Raji (cell line): ENCODE measurements around the gene CMTM2.

Experiments
- POLR2A ChIP-seq: IDR thresholded peaks from 2 replicates; pipeline ENCODE4 v1.6.1; 2011; ENCODE audit warnings: low read depth, low read length, control low read depth; ENCODE audit not compliant: insufficient read depth

Gene CMTM2

DNA sequence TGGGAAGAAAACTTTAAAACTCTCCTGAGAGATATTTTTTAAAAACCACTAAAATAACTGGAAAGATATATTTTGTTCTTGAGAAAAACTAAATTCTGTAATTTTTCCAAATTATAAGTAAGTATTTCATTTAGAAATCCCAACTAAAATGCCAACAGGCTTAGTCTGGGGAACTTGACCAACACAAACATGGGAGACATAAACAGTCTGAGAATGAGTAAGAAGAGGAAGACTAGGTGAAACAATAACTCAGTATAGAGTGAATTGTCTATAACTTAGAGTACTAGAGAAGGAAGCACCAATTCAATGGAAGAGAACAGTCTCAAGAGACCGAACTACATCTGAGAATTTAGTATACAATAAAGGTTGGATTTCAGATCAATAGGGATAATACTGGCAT lies 10.1 kb upstream of the CMTM2 start:
- TF ChIP-seq POLR2A: no peak

DNA sequence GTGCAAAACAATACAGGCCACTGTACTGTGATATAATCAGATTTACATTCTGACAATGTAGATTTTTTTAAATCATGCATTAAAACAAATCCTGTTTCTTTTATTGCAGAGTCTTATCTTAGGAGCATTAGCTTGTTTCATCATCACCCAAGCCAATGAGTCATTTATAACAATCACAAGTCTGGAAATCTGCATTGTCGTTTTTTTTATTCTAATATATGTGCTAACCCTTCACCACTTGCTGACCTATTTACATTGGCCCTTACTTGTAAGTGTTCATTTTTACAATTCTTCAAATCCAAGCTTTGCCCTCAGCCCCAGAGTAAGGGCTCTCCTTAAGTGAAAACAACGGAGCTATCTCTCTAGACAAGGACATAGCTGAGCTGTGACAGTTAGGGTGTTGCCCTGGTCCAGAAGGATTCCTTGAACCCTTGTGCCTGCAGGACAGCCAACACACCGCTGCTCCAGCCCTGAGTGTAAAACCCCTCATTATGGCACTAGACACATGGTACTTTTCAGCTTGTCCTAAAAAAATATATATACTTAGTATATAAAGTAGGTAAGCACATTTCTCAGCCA lies 9.3 kb upstream of the CMTM2 start:
- TF ChIP-seq POLR2A: no peak

DNA sequence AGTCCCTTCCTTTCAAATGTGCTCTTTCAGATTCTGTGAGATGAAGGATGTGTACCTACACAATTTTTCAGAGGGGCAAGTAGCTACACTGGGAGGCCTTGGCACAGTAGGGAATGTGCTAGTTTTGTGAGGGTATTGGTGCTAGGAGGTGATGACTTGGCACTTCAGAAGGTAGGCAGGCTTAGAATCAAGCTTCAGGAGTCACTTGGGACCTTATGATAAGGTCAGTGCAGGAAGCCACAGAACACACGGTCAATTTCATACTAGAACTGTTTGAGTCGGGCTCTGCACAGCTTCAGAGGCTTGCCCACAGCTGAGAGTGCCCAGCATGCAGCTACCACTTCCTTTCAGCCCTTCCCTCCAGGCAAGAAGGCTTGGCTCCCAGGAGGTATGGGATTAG lies 6.9 kb upstream of the CMTM2 start:
- no peak for TF ChIP-seq POLR2A

DNA sequence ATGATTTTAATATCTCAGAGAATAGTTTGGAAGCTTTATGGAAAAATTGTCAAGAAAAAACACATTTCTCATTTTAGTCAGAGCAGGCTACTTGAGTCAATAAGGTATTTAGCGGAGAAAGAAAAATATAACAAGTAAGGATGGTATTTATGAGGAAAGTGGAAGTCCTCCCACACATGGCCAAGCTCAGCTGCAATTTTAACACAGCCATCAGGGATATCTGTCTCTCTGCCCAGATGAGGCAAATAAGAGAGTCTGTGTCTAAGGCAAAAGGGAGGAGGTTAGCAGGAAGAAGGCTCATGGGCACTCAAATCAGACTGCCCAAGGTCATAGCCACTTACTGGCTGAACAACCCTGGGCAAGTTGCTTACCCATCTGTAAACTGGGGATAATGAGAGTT lies 5.2 kb upstream of the CMTM2 start:
- TF ChIP-seq POLR2A: no peak

DNA sequence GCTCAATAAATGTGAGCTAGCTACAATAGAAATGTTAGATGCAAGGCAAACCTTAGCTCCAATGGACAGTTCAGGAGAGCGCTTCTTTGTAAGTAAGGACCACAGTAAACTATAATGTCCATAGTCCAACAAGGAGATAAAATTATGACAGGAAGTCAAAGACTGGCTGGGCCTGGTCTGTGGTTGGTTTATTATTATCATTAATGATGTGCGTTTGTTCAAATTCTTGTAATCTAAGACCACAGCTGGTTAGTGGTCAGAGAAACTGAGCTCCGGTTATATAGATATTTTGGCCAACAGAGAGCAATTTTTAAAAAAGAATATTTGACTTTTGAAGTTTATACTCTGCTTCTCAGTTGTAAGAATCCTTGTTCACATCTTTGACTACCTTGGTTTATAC lies 4.7 kb upstream of the CMTM2 start:
- TF ChIP-seq POLR2A: no peak

DNA sequence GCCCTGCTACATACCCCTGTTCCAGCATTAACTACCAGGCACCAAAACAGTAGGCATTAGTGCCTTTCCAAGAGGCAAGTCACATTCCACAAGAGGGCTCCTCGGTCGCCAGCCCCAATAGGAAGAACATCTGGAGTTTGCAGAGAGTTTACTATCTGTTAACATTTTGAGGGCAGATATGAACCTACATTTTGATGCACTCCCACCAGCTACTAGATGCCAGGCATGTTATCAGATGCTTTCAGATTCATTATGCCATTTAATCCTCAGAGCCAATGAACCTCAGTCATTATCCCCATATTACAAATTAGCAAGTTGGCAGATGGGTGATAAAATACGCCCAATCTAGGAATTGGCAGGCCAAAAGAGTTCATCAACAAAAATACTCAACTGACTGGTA lies 4.2 kb upstream of the CMTM2 start:
- TF ChIP-seq POLR2A: no peak

DNA sequence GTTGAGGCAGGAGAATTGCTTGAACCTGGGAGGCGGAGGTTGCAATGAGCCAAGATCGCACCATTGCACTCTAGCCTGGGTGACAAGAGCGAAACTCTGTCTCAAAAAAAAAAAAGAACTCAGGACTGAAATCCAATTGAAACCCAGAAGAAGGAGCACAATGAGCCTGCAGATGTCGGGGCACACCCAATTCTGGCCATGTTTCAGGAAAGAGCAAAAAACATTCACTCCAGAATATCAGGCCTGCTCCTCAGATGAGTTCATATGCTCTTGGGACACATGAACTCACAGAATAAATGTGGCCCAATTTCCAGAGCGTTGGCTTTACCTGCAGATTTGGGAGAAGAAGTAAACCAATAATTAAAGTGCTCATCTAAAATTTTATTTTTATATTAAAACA lies 3.0 kb upstream of the CMTM2 start:
- TF ChIP-seq POLR2A: no peak

DNA sequence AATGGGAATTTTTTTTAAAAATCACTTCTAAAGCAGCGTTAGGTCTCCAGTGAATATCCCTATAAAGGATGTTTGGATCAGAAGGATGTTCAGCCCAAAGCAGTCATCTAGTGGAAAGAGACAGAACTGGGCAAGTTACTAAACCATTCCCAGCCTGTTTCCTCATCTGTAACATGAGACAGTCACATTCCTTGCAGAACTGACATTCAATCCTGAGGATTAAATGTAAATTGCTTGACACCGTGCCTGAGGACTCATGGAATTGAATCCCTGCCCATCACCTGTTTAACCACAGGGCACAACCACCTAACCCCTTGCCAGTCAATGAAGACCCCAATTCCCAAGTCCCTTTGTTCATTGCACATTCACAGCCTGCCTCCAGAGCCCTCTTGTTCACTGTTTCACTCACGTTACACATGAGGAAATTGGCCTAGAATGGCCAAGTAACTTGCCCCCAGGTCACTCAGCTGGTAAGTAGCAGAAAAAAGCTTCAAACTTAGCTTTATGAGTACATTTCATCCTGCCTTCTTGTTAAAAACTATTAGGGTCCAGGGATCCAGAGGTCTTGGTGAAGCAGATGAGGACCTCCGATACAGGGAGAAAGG lies 1.4 kb downstream of the CMTM2 start:
- TF ChIP-seq POLR2A: no peak

DNA sequence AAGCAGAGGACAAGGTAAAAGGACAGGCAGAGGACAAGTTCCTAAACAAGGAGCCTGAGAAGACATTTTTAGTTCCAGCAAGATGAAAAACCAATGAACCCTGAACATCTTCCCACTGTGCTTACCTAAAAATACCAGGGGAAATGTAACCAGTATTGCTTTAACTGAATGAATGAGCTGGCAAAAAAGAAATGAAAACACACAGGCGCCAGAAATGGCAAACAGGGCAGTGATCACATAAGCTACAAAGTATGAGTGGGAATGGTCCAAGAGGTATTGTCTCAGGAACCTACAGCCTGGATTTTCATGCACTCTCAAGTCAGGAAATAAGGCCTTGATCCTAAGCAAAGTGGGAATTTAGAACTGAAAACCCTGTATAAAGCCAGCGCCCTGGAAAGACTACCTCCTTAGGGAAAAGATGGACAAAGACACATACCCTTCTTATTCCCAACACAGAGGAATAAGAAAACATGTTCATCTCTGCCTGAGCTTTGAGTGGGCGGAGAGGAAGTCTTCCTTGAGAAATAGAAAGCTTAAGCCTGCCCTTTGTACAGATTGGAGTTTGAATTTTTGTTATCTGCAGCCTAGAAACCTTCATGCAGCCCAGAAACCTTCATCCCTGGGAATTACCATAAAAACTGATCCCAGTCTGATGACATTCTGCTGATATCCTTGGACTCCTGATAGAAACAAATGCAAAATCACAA lies 2.1 kb downstream of the CMTM2 start:
- TF ChIP-seq POLR2A: no peak

DNA sequence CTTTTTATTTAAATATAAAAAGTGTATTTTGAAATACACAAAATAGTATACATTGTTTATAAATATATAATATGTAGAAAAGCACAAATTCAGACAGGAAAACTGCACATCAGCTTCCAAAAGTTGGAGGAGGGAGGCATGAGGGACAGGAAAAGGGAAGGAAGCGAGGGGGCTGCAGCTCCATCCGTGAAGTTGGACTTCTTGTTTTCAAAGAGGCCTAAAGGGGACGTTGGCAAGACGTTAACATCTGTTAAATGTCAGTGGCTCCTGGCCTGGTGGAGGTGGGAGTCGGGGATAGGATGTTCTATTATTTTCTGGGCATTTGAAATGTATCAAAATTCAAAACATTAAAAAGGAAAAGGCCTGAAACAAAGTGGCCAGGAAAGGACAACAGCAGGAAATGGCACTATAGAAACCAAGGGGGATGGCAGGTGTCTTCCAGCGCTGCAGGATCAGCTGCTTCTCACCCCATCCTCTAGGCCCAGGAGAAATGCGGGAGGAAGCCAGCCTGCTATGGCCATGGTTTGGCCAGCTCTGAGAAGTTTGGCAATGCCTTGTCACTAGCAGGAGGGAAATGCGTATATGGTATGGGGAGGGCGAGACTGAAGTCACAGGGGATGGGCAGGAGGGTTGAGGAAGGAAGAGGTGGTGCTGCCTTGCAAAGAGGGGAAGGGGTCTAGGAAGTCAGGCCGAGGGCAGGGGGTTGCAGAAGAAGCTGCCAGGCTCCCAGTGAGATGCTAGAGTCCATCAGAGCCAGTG lies 6.4 kb downstream of the CMTM2 start:
- TF ChIP-seq POLR2A: no peak

DNA sequence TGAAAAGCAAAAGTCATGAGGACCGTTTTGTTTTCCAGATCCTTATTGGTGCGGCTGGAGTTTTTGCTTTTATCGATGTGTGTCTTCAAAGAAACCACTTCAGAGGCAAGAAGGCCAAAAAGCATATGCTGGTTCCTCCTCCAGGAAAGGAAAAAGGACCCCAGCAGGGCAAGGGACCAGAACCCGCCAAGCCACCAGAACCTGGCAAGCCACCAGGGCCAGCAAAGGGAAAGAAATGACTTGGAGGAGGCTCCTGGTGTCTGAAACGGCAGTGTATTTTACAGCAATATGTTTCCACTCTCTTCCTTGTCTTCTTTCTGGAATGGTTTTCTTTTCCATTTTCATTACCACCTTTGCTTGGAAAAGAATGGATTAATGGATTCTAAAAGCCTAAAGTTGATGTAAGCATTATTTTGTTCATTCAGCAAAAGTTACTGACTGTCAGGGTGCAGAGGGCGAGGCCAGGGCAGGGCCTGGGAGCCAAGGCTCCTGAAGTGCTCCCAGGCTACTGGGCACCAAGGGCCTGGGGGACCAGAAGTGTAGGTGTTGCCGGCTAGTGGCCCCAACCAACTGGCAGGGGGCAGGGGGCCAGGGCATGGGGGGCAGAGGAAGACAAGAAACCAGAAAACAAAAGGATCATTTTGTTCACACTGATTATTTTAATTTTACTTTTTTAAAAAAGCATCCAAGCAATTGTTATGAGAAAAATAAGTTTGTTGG lies 8.8 kb downstream of the CMTM2 start:
- TF ChIP-seq POLR2A: no peak

DNA sequence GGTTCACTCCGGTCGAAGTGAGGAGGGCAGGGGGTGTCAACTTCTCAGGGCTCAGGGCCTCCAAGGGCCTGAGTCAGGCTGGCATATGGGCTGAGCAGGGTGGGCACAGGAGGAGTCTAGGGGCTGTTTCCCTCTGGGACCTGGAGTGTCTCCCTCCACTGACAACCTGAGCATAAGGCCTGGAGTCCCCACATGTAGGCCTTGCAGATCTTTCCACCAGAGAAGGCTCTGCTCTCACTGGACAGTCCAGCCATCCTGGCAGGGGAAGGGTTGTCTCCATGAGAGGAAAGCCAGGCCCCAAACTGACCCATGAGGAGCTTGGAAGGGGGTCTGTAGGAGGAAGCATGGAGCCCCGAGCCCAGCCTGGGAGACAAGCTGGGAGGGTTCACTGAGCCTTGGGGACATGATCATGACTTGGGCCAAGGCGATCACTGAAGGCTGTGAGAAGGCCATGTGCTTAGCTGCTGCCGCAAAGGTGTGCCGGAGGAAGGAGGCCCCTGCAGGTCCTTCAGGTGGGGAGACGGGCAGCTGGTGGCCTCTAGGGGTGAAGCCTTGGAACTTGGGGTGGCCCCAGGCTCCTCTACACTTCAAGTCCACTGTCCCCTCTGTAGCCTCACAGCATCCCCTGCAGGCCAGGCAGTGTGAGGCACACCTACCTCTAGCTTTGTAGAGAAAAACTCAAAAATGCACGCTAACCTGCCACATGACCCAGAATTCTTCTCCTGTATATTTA lies 9.9 kb downstream of the CMTM2 start:
- no peak for TF ChIP-seq POLR2A

DNA sequence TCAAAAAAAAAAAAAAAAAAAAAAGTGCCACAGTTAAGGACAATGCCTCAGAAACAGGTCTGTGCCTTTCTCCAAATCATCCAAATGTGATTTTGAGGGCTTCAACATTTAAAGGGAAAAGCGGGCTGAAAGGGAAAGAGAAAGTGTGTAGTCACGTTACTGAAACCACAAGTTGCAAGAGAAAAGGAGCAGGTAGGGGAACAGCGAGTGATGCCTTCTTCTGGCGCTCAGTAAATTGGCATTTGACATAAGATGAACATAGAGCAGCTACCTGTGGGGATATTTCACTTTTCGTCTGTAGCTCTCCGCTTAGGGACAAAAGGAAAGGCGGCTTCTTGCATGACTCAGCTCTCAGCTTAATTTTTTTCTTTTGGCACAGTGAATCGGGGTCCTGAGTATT lies 11.1 kb downstream of the CMTM2 start:
- no peak for TF ChIP-seq POLR2A

DNA sequence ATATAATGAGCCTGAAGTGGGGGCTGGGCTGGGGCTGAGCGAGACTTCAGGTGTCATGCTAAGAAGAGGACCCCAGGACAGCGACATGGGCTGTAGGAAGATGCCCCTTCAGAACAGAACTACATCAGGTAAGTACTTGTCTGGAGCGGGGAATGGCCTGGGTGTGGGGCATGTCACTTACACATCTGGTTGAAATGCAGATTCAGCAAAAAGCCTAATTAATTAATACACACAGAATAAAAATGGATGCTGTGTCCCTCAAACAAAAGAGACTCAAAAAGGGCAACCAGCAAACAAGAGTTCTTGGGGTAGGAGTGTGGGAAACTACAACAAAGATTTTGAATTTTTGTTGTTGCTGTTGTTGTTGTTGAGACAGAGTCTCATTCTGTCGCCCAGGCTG lies 11.8 kb downstream of the CMTM2 start:
- TF ChIP-seq POLR2A: no peak

DNA sequence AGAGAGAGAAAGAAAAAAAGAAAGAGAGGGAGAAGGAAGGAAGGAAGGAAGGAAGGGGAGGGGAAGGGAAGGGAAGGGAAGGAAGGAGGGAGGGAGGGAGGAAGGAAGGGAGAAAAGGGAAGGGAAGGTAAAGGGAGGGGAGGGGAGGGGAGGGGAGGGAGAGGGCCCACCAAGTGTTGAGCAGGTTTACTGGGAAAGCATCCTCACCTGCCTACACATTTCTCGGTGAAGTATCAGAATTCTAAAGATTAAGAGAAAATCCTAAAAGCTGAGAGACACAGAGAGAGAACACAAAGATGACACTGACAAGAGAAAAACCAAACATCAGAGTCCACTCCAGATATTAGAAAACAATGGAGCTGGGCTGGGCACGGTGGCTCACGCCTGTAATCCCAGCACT lies 13.0 kb downstream of the CMTM2 start:
- no peak for TF ChIP-seq POLR2A
